SHP77 (cell line): ENCODE data around the gene CPNE2.

ENCODE experiments used
- DNase-seq, 2 experiments: peaks; one replicate each; lab custom pipeline; 2025; lab: John Stamatoyannopoulos, UW

Gene CPNE2

DNA sequence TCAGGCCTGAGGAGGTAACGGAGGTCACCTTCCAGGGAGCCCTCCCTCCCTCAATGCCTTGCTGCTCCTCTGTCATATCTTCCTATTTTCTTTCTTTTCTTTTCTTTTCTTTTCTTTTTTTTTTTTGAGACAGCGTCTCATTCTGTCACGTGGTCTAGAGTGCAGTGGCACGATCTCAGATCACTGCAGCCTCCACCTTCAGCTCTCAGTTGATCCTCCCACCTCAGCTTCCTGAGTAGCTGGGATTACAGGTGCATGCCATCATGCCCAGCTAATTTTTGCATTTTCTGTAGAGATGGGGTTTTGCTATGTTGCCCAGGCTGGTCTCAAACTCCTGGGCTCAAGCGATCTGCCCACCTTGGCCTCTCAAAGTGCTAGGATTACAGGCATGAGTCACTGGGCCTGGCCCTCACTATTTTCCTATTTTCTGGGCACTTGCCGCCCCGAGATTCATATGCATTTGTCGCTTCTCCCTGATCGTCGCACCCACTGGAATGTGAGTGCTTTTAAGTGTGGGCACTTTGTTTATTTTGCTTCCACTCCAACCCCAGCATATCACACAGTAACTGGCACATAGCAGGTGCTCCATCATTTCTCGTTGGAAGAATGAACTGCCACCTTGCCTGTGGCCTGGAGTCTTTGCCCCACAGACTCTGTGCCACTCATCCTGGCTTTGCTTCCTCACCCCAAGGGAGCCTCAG lies 31.7 kb downstream of the CPNE2 start:
- no peak for DNase-seq

DNA sequence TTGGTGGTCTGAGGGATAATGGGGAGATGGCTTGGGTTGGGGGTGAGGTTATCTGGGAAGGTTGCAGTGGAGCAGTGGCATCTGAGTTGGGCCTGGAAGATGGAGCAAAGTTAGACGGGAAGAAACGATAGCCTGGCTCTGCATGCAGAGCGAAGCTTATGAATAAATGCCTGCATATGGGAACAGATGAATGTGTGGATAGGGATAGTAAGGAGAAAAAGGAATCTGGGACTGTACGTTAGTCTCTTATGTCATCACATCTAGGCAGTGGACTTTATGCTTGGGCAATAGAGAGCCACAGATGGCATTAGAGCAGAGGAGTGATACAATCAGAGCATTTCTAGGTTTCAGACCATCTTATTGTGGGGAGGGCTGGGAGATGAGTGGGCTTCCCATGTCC lies 33.0 kb downstream of the CPNE2 start:
- DNase-seq = no peak

DNA sequence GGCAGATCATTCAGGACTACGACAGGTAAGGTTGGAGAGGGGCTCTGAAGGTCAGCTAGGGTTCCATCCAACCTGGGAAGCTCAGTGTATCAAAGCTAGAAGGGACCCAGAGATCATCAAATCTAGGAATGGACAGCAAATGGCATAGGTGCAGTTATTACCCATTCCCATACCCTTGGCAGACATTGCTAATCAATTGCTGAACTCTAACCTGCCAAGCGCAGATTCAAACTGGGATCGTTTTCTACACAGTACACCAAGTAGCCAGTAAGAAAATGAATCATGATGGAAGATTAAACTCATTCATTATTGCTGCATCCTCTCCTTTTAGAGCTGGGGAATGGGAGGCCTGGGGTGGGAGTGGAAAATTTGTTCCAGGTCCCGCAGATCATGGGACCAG lies 33.6 kb downstream of the CPNE2 start:
- DNase-seq = no peak

GRCh38 chr16:57126411-57126810 lies 34.0 kb downstream of the CPNE2 start:
- DNase-seq = peak in 1 of 2 experiments; percentile 34

- no peak for DNase-seq
Observed at GRCh38 chr16:57127037-57127763, 34.8 kb downstream of the CPNE2 start.

DNA sequence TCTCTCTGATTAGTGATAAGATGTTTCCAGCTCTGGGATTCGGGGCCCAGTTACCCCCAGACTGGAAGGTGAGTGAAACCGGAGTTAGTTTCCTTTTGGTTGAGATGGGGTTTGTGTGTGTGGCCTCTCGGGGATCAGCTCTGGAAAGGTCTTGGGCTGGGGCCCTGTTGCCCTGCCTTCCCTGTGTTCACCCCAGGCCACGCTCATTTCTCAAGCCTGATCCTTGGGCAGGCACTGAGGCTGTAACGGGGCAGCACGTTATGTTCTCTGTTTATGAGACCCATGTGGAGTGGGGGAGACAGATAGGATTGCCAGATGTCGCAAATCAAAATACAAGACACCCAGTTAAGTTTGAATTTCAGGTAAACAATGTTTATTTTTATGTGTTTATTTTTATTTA lies 35.5 kb downstream of the CPNE2 start:
- no peak for DNase-seq

GRCh38 chr16:57128771-57129389 lies 36.5 kb downstream of the CPNE2 start:
- no peak for DNase-seq

DNA sequence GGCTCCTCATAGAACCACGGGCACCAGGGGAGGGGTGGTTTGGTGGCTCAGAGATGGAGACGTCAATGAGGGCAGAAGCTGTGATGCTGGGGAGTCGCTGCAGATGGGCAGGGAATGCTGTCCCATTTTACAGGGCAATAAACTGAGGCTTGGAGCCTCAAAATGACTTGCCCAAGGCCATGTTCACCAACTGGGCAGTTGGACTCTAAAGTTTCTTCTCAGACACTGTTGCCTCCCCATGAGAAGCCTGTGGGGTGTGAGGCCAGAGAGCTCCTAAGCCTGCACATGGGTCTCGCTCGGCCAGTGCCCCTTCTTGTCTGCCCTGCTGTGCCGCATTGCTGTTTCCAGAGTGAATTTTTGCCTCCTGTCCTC lies 38.6 kb downstream of the CPNE2 start:
- DNase-seq = no peak

GRCh38 chr16:57131351-57131970 lies 39.1 kb downstream of the CPNE2 start:
- no peak for DNase-seq

DNA sequence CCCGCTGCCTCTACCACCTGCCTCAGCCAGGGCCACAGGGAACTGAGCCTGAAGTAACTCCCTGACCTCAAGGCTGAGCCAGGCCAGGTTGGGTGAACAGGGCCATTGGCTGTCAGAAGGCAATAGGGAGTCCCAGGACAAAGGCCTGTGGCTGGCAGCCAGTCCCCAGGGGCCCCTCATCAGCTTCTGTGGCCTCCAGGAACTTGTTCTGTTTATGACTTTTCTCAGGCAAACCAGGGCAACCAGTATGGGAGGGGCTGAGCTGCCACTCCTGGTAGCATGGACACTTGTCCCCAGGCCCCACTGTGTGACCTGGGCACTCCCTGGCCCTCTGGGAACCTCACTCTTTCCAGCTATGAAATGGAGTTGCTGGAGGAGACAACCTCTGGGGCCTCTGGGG lies 40.1 kb downstream of the CPNE2 start:
- no peak for DNase-seq

DNA sequence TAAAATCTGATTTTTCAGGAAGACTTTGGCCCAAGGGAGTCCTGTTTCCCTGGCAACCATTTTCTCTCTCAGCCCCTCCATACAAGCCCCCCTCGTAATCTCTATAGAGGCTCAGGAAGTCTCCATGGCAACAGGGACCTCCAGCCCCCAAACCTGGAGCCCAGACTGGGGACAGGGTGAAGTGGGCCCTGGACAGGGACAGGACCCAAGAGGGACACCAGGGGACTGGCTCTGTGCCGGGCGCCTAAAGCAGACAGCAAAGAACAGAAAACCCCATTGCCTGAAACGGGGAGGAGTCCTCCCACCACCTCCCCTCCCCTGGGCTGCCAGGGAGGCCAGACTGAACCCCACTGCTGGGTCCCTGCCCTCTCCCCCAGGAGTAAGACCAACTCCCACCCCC lies 40.6 kb downstream of the CPNE2 start:
- DNase-seq = no peak

DNA sequence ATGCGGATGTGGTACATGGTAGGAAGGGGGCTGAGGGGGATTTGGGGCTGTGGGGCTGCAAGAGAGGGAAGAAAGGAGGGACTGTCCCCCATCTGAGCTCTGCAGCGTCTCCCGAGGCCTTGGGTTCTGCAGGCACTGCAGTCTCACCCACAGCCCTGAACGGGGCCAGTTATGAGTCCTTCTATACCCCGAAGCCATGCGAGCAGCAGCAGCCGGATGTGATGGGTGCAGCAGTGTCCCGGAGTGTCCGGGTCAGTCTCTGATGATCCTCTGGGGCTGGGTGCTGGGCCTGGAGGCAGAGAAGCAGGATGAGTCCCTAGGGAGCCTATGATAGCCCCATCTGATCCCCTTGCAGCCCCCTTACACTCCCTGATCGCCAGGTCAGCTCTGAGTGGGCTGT lies 41.5 kb downstream of the CPNE2 start:
- DNase-seq = no peak

DNA sequence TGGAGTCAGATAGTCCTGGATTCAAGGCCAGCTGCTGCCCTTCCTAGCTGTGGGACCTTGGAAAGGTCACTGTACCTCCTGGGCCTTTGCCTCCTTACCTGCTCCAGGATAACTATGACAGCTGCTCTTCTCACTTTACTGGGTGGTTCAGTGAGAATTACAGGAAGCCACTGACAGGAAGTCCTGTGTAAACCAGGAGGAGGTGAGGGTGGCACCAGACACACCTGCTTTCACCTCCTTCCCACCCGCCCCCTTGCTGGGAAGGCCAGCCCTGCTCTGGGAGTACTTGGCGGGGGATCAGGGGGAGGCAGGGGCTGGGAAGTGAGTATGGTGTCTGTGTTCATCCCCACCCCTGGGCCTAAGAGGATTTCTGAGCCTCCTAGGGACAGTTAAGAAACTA lies 42.6 kb downstream of the CPNE2 start:
- peak in 1 of 2 experiments; percentile 37 for DNase-seq

DNA sequence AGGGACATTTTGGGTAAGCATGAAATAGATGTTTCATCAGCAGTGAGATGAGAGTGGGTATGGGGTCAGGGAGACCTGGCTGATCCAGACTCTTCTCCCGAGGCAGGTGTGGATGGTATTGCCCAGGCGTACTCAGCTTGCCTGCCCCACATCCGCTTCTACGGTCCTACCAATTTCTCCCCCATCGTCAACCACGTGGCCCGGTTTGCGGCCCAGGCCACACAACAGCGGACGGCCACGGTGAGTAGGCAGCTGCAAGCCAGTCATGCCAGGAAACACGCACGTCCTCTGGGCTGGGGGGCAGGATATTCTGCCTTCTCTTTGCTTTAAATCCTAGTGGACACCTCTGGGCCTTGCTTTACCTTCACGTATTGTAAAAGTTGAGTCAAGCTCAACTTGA lies 44.7 kb downstream of the CPNE2 start:
- no peak for DNase-seq

DNA sequence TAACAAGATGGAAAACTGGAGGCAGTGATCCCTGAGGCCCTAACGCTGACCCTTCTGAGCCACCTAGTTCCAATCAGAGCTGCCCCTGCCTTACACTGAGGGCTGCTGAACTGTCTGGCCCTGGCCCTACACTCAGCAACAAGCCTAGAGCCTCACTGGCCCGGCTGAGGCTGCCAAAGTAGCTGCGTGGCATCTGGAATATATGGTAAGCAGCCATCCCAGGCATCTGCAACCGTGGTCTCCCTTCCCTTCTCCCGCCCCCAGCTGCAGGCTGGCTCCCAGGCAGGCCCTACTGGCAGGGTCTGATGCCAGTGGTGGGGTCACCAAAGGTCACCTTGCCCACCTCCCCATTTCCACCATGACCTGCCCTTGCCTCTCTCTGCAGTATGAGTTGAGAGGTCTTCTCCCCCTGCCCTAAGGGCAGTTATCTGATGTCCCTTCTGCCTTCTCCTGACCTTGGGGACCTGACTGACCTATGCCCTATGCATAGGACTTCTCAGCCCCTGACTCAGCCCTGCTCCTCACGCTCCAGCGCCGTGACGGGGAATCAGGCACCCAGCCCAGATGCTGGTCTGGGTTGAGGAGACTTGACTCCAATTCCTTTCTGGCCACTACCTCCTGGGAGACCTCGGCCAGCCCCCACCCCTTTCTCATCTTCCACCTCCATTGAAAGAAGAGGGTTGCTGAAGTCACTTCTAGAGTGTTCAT lies 45.3 kb downstream of the CPNE2 start:
- DNase-seq = no peak

- DNase-seq = no peak
Observed at GRCh38 chr16:57138281-57138935, 46.0 kb downstream of the CPNE2 start.

- DNase-seq = no peak
Observed at GRCh38 chr16:57140931-57141668, 48.7 kb downstream of the CPNE2 start.

- DNase-seq = no peak
Observed at GRCh38 chr16:57141822-57142631, 49.6 kb downstream of the CPNE2 start.

GRCh38 chr16:57143149-57143921 lies 51.0 kb downstream of the CPNE2 start:
- no peak for DNase-seq
